HEK293T (cell line): Measurements from ENCODE around the gene CSF2RB.

ENCODE experiments used
- NFRKB ChIP-seq: fragments of 450-650 bp; IDR thresholded peaks from 2 replicates; pipeline ENCODE4 v1.6.1; 2016; ENCODE audit warnings: mild to moderate bottlenecking, moderate library complexity
- PKNOX1 ChIP-seq: fragments of 450-650 bp; IDR thresholded peaks from 2 replicates; pipeline ENCODE4 v1.6.1; 2016
- SP1 ChIP-seq: fragments of 450-650 bp; IDR thresholded peaks from 2 replicates; pipeline ENCODE4 v1.6.1; 2017
- SUZ12 ChIP-seq: fragments of 450-650 bp; IDR thresholded peaks from 2 replicates; pipeline ENCODE4 v1.6.1; 2016; ENCODE audit warnings: mild to moderate bottlenecking
- ZNF384 ChIP-seq: fragments of 450-650 bp; IDR thresholded peaks from 2 replicates; pipeline ENCODE4 v1.6.1; 2016

GRCh38 chr22:36864454-36865215, 48.8 kb upstream of the CSF2RB start:
- TF ChIP-seq PKNOX1 = no peak
- TF ChIP-seq SUZ12 = no peak
- no peak for TF ChIP-seq ZNF384
- TF ChIP-seq NFRKB = no peak
- no peak for TF ChIP-seq SP1
